Ovary (tissue), 3 donors: ENCODE data around the gene TIMM50.

Experiments
- EP300 ChIP-seq: sonication (generic); formaldehyde crosslinking; IDR thresholded peaks from one replicate; pipeline ENCODE4 v1.6.1; 2017; ENCODE audit warnings: antibody characterized with exemption
- POLR2A ChIP-seq: fragments of 450-650 bp; IDR thresholded peaks from one replicate; pipeline ENCODE4 v1.6.1; 2017; ENCODE audit warnings: antibody characterized with exemption, mild to moderate bottlenecking, moderate library complexity
- TF ChIP-seq, protein P1 (sequence below), 3 donors: fragments of 450-650 bp in 2 of 3; fragments of 200-600 bp in 1 of 3; IDR thresholded peaks; one replicate each; pipeline versions ENCODE4 v1.5.1 to v1.8.0; 2016 to 2022; ENCODE audit warnings: antibody characterized with exemption in 3 of 3, mild to moderate bottlenecking in 1 of 3
- donor health status: DM: no; HTN: no; CAD: no.

DNA sequence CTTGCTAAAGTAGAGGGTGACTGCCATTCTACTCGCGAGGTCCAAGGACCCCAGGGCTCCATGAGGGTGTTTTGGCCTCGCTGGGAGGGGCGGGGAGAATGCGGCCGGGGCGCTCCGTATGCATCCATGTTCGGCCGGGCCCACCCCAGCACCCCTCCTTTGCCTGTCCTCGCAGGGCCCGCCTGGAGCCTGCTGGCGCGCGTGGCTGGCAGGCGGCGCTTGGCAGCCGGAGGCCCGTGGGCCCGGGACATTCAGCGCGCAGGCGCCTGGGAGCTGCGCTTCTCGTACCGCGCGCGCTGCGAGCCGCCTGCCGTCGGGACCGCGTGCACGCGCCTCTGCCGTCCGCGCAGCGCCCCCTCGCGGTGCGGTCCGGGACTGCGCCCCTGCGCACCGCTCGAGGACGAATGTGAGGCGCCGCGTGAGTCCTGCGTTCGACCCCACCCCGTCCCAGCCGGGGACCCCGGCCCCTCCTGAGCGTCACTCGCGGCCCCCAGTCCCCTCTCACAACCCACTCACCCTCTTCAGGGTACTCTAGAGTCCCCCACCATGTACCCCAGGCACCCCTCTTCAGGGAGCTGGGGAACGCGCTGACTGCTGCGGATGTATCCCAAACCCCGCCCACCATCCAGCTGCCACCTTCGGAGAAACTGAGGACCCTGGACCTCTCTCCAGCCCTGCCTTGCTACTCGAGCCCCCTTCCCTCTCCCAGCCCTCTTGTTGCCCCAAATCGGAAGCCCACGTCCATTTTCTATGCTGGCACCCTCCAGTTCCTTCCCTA lies 22.2 kb downstream of the TIMM50 start:
- no peak for TF ChIP-seq EP300
- no peak for TF ChIP-seq POLR2A
- TF ChIP-seq, protein P1, sequence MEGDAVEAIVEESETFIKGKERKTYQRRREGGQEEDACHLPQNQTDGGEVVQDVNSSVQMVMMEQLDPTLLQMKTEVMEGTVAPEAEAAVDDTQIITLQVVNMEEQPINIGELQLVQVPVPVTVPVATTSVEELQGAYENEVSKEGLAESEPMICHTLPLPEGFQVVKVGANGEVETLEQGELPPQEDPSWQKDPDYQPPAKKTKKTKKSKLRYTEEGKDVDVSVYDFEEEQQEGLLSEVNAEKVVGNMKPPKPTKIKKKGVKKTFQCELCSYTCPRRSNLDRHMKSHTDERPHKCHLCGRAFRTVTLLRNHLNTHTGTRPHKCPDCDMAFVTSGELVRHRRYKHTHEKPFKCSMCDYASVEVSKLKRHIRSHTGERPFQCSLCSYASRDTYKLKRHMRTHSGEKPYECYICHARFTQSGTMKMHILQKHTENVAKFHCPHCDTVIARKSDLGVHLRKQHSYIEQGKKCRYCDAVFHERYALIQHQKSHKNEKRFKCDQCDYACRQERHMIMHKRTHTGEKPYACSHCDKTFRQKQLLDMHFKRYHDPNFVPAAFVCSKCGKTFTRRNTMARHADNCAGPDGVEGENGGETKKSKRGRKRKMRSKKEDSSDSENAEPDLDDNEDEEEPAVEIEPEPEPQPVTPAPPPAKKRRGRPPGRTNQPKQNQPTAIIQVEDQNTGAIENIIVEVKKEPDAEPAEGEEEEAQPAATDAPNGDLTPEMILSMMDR (IDR thresholded peaks at IDR 0.05), result peak; percentile 38 to 66 (median 63)
